ENCODE results near the gene TENT5A.

DNA sequence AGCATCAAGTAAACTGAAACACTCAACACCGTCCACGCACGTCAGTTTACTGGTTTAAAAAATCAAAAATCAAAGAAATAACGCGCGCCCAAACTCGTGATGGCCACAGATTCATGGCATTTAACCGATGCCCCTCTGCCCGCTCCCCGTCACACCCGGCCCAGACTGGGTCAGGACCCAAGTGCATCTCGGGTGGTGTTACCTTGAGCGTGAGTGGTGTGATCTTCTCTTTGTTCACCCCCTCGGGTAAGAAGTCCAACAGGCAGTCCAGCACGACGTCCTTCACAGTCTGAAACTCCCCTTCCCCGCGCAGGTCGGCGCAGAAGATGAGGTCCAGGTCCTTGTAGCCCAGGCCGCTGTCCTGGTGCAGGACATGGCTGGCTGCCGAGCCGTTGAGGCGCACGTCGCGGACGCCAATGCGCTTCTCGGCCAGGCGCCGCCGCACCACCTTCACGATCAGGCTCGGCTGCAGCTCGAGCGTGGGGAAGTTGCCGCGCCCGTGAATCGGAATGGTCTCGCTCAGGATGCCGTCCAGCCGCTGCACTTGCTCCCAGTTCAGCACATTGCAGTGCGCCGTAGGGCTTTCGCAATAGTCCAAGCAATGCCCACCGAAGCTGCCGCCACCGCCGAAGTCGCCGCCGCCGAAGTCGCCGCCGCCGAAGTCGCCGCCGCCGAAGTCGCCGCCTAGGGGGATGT is 945 bp downstream of the TENT5A start:
- TF ChIP-seq GATA2 (IDR thresholded peaks at IDR 0.05; ENCODE audit: low read depth, low read length) (no peak), GATA3 (IDR thresholded peaks at IDR 0.05; ENCODE audit: low read depth, low read length) (no peak)
